ENCODE data around the gene PNKD.

- TF ChIP-seq CTCF (IDR thresholded peaks at IDR 0.05), result no peak
- no peak for TF ChIP-seq EZH2 (IDR thresholded peaks at IDR 0.05)
- TF ChIP-seq EZH2phosphoT487 (IDR thresholded peaks at IDR 0.05), result no peak
Measured at GRCh38 chr2:218229239-218229638, 41.1 kb upstream of the PNKD start.

Data from neural progenitor cell (in vitro differentiated cells).